Stimulated activated CD4-positive, alpha-beta T cell treated with anti-CD3 and anti-CD28 coated beads, Interleukin-15, amount 100 ng/mL, for 48 hours (primary cell): ENCODE data around the gene EGFL8.

Experiments
- DNase-seq, 2 donors: peaks; one replicate each; pipeline ENCODE4 v3.0.0-alpha.2; 2020; ENCODE audit warnings: low read depth in 2 of 2

Gene EGFL8

DNA sequence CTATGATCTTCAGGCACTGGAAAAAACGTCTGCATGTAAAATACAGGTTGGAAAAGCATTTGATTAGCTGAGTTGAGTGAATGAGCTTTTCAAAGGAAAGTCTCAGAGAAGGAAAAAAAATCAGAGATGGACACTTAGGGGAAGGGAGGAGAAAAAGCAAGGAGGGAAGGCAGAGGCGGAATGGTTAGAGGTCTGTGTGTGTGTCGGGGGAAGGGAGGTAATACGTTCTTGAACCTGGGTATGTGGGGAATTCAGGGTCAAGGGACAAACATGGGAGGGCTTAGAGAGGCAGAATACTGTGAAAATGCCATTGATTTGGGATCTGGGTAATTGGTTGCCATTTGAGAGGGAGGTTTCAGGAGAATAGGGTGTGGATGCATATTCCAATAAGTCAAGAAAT, 17.7 kb upstream of the EGFL8 start:
- no peak for DNase-seq

DNA sequence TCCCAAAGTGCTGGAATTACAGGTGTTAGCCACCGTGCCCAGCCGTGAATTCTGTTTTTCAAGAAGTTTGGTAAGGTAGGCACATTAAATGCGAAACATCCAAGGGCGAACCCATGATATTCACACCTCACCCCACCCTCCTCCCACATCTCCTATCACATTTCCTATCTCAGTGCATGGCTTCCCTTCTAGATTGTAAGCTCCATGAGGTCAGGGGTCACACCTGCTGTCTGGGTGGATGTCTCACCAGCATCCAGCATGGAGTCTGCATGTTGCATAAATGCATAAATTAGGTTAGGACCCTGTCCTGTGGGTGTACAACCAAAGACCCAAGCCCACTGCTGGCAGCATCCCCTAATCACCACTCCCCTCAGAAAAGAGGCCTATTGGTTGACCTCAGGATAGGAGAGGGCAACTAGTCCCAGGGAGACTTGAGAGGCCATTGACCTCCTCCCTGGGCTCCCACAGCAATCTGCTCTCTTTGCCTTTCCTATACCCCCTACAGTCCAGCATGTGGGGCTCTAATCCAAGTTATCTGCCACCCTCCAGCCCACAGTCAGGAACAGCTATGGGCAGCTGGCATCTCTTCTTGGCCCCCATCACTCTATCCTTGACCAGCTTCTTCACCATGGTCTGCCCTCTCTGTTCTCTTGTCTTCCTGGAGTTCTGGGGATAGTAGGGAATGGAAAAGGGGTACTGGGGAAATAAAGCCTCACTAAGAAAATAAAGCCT, 16.8 kb upstream of the EGFL8 start:
- DNase-seq, result no peak

DNA sequence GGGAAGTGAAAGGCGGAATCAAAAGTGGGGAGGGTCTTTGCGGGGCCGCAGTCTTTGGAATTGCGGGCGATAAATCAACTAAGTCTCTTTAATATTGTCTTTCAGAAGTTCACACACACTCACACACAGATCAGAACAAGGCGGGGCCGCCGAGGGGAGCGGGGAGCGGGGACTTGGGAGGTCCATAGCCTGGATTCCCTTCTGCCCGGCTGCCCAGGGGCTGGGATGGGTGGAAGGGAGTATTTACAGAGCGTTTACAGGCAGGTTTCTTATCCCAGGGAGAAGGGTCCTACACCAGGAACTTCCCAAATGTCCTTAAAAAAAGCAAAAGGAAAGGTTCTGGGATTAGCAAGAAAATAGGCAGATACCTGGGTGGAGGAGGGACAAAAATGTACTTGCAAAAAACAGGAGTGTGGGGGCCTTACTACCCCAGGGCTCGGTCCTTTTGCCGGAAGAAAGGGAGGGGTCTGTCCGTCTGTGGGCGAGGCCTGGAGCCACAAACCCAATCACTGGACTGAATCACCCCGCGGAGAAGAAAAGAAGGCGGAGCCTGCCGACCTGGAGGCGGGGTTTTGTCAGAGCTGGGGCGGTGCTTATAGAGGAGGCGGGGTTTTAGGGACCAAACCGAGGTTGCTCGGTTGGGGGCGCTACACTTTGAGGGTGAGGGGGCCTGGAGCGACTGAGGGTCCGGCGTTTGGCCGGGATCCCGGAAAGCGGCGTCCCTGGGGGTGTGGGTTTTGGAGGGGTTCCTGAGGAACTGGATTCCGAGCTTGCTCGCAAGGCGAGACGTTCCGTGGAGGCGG, 15.9 kb upstream of the EGFL8 start:
- peak; percentile 70 to 79 for DNase-seq

GRCh38 chr6:32149092-32149755, 15.2 kb upstream of the EGFL8 start:
- DNase-seq, result no peak

DNA sequence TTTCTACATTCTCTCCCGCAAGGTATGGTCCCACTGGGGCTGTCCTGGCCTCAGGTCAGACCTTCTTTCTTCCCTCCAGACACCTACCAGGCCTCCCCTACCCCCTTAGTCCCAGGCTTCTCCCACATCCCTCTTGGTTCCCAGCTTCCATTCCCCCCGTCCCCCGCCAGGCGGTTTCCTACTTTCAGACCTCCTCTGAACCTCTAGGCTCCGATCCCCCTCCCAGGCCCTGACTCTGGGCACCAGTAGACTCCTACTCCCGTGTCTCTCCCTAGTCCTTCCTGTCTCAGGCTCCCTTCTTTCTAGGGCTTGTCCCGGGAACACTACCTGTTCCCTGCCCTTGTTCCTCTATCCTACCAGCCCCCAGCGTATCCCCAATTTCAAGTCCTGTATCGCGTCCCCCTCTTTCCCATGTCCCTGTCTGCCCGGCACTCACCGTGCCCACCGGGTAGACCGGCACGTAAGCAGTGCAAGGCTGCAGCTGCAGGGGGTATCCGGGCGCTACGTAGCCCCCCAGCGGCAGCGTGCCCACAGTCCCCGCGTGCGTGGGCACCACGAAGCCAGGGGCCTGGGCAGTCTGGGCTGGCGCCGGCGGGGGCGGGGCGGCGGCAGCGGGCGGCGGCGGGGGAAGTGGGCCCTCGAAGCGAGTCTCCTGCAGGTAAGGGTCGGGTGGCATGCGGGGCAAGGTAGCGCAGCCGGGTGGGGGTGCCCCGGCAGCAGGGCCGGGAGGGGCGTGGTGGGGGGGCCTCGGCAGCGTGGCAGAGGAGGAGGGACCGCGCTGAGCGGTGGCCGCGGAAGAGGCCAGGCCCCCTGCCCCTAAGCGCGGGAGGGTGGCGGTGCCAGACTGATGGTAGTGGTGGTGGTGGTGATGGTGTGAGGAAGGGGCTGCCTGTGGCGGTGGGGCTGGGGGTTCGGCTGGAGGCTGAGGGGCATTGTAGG, 14.2 kb upstream of the EGFL8 start:
- DNase-seq, result no peak

DNA sequence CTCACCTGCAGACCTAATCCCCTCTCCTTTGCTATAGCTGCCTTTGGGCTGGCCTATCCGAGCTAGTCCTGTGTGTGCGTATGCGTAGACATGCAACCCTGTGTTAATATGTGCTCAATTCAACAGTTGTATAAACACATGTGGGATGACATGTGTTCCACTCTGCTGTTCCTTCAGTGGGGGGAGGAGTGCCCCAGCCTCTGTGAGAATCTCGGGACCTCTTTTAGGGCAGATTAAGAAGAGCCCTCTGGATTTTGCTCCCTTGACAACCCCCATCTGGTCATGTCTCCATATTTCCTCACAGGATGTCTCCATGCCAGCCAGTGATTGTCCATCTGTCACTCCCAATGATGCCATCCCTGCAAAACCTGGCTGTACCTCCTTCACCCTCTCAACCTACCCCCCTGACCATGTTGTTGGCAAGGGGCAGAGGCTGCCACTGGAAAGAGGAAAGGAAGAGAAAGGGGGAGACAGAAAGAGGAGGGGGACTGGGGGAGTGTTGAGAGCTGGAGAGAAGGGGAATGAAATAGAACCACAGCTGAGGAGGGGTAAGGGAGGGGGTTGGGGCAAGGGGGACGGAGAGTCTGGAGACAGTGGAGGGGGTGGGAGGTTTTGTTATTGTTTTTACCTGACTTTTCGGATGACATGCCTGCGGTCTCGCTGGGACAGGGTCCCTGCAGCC, 13.1 kb upstream of the EGFL8 start:
- no peak for DNase-seq

- DNase-seq, result no peak
Observed at GRCh38 chr6:32151863-32152768, 12.3 kb upstream of the EGFL8 start, which contains the start of gene PRRT1. PRRT1 (minus strand) TSS chr6:32151939; CDS start chr6:32151827, 112 bp downstream.

DNA sequence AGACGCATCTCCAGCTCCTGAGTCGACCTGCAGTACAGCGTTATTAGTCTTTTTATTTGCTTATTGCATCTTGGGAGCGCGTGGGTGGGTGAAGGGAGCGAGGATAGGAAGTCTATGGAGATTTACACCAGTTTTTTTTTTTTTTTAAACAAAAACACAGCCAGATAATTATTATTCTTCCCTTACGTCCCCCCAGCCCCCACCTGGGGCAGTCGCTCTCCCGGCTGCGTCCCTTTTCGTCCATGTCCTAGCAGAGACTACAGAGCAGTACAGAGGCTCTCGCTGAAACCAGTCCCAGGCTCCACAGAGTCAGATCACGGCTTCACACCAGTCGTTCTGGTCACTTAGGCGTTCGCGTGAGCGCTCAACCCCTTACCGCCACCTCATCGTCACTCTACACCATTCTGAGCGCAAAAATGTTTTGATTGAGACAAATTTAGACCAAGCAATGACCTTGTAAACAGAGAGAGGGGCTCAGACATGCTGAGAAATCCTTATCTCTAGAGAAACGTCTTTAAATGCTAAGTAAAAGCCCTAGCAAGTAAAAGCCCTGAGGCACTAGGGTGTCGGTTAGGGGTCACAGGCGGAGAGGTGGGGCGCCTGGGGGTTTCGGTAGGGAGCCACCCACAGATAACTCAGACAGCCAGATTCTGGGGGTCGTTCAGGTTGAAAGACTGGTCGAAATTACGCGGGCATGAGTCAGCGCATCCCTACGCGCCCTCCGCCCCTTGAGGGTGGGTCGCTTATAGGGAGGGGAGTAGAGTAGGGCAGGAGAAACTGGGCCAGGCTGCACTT, 11.4 kb upstream of the EGFL8 start:
- DNase-seq, result no peak

DNA sequence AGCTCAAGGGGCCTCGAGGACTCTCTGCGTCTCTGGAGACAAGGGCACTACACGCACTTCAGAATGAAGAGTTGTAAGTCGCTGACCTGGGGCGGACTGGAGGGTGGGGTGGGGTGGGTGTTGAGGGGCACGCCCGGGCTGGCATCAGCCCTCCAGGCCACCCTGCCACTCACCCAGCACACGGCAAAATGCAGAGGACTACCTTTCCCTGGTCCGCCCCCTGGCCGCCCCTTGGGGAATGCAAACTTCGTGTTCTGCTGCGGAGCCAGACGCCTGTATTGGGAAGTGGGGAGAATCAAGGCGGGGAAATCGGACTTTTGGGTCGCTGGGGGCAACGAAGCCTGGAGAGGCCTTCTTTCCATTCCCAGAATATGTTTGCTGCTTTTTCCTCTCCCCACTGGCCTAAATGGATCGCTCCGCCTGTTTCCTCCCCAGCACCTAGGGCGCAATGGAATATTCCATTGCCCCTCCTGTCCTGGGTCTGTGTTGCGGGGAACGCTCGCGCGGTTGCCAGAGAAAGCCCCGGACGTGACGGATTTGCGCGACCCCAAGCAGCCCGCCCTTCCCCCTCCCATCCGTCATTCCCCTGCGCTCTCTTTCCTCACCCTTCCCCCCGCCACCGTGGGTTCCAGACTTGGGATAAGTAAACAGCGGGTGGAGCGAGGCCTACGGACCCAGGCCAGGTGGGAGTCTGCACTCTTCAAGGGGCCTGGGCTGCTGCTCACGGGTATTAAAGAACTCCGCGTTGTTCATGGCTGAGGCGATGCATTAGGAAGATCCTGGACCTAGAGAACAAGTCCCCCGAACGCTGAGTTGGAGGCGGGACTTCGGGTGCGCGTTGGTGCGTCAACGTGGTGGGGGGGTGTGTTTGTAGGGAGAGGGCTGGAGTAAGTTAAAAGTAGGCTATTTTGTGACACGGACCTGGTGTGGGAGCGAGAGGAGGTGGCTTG, 10.6 kb upstream of the EGFL8 start, which contains the start of gene PPT2:
Gene PPT2 (plus strand): TSS at position 578 of the 950 bp plus-strand sequence. CDS start 454 bp downstream, outside the sequence.
- peak; percentile 65 to 68 for DNase-seq

DNA sequence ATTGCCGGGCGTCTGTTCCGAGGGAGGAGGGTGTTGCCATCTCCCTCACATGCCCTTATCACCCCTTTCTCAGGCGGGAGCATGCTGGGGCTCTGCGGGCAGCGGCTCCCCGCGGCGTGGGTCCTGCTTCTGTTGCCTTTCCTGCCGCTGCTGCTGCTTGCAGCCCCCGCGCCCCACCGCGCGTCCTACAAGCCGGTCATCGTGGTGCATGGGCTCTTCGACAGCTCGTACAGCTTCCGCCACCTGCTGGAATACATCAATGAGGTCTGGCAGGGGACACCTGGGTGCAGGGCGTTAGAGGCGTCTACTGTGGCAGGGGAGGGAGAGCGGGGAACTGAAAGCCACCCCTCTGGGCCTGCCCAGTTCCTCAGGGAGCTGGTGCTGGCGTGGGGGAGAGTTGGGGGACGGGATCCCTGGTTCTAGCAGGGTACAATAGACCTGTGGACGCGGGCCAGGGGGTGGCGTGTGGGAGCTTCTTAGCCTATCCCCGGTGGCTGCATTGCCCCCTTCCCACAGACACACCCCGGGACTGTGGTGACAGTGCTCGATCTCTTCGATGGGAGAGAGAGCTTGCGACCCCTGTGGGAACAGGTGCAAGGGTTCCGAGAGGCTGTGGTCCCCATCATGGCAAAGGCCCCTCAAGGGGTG, 9.8 kb upstream of the EGFL8 start:
- DNase-seq, result peak; percentile 41 to 49

GRCh38 chr6:32156891-32157290, 7.5 kb upstream of the EGFL8 start:
- no peak for DNase-seq

- DNase-seq, result no peak
Observed at GRCh38 chr6:32158052-32158451, 6.3 kb upstream of the EGFL8 start.

- no peak for DNase-seq
Observed at GRCh38 chr6:32163559-32164258, 686 bp upstream of the EGFL8 start.

DNA sequence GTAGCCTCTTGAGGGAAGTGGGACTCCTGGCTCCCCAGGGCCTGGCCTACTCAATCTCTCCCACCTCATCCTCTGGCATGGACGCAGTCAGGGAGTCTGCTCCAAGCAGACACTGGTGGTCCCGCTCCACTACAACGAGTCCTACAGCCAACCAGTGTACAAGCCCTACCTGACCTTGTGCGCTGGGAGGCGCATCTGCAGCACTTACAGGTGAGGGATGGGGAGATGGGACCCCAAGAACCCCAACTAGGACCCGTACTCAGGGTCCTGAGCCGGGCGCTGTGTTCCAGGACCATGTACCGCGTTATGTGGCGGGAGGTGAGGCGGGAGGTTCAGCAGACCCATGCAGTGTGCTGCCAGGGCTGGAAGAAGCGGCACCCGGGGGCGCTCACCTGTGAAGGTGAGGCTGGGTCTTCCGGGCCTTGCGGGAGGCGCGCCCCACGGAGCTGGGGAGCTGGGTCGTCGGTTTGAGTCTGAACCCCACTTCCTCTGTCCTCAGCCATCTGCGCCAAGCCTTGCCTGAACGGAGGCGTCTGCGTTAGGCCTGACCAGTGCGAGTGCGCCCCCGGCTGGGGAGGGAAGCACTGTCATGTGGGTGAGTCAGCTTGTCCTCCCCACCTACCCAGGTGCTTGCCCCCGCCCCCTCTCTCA, 2.1 kb downstream of the EGFL8 start:
- no peak for DNase-seq

- no peak for DNase-seq
Observed at GRCh38 chr6:32167154-32167760, 2.9 kb downstream of the EGFL8 start.
